HG02840 (cell line): ENCODE results near the gene F13A1.
A peak's percentile ranks its signal among the peaks of the same experiment; 100 is the strongest.

Source experiments
- ATAC-seq: cut with Tn5 transposase; IDR thresholded peaks from one replicate; pipeline ENCODE4 v1.9.1; 2021; ENCODE audit warnings: mild to moderate bottlenecking, moderate library complexity, moderate number of reproducible peaks; ENCODE audit not compliant: unreplicated experiment, low FRiP score

Gene F13A1

GRCh38 chr6:6319952-6320811 lies at the start of gene F13A1:
TSS of gene F13A1 (minus strand) at chr6:6320662. CDS start at chr6:6318664, 1,998 bp downstream.
- no peak for ATAC-seq

GRCh38 chr6:6368684-6369052 lies 48.2 kb upstream of the F13A1 start:
- no peak for ATAC-seq

- no peak for ATAC-seq
These were observed 47.7 kb upstream of the F13A1 start for GRCh38 chr6:6368040-6368683.

GRCh38 chr6:6366803-6367202 lies 46.3 kb upstream of the F13A1 start:
- ATAC-seq, result no peak

GRCh38 chr6:6365242-6365641 lies 44.8 kb upstream of the F13A1 start:
- ATAC-seq, result no peak

GRCh38 chr6:6362056-6362840 lies 41.8 kb upstream of the F13A1 start:
- no peak for ATAC-seq

GRCh38 chr6:6357530-6357929 lies 37.1 kb upstream of the F13A1 start:
- ATAC-seq, result no peak

- ATAC-seq, result no peak
These were observed 36.6 kb upstream of the F13A1 start for GRCh38 chr6:6357032-6357431.

- ATAC-seq, result no peak
These were observed 32.3 kb upstream of the F13A1 start for GRCh38 chr6:6352772-6353171.

- no peak for ATAC-seq
These were observed 31.1 kb upstream of the F13A1 start for GRCh38 chr6:6351511-6352025.

- no peak for ATAC-seq
These were observed 30.2 kb upstream of the F13A1 start for GRCh38 chr6:6350696-6351095.

- ATAC-seq, result no peak
These were observed 27.8 kb upstream of the F13A1 start for GRCh38 chr6:6348256-6348655.

- ATAC-seq, result no peak
These were observed 26.1 kb upstream of the F13A1 start for GRCh38 chr6:6346427-6347023.

GRCh38 chr6:6333501-6333900 lies 13.0 kb upstream of the F13A1 start:
- ATAC-seq, result no peak

- no peak for ATAC-seq
These were observed 12.4 kb upstream of the F13A1 start for GRCh38 chr6:6332811-6333244.

GRCh38 chr6:6331946-6332601 lies 11.6 kb upstream of the F13A1 start:
- ATAC-seq, result peak; percentile 56

- ATAC-seq, result peak; percentile 75
These were observed 10.9 kb upstream of the F13A1 start for GRCh38 chr6:6331393-6331792.

- ATAC-seq, result no peak
These were observed 9.9 kb upstream of the F13A1 start for GRCh38 chr6:6330407-6330806.

- no peak for ATAC-seq
These were observed 8.0 kb upstream of the F13A1 start for GRCh38 chr6:6328451-6328850.

- no peak for ATAC-seq
These were observed 2.9 kb upstream of the F13A1 start for GRCh38 chr6:6323352-6323751.
